CD14-positive monocyte (primary cell): ENCODE measurements around the gene COG7. TPM values are rescaled to one million over a fixed set of nuclear protein-coding genes. Genes with fewer than 3 reads are reported as not detected.

Experiments used
- DNase-seq, 3 donors: peaks; one replicate each; pipeline ENCODE4 v3.0.0-alpha.2; 2011 to 2022
- H2AFZ ChIP-seq: 2 replicates; pipeline ENCODE4 v1.6.0; 2012; ENCODE audit warnings: mild to moderate bottlenecking, low read depth, low read length, inconsistent platforms; ENCODE audit not compliant: insufficient read depth, poor library complexity, severe bottlenecking
- H3K27ac ChIP-seq, 2 donors: 1 replicate in 1 of 2; 2 replicates in 1 of 2; pipeline ENCODE4 v1.5.1; 2012 to 2013; ENCODE audit warnings: low read length in 2 of 2, control low read depth in 1 of 2, inconsistent platforms in 1 of 2, low read depth in 1 of 2, mild to moderate bottlenecking in 1 of 2
- H3K27me3 ChIP-seq, 2 donors: one replicate each; pipeline versions ENCODE4 v1.6.0 to v1.6.1; 2011 to 2013; ENCODE audit warnings: low read length in 2 of 2; ENCODE audit not compliant: control insufficient read depth in 2 of 2, insufficient read depth in 2 of 2
- H3K36me3 ChIP-seq, 2 donors: replicated peaks in 1 of 2; 1 replicate in 1 of 2; 2 replicates in 1 of 2; pipeline versions ENCODE4 v1.5.1 to v1.6.1; 2012 to 2013; ENCODE audit warnings: low read length in 2 of 2, control low read depth in 1 of 2, inconsistent platforms in 1 of 2, mild to moderate bottlenecking in 1 of 2; ENCODE audit not compliant: insufficient read depth in 2 of 2, control insufficient read depth in 1 of 2
- H3K4me1 ChIP-seq, 2 donors: 1 replicate in 1 of 2; 2 replicates in 1 of 2; pipeline versions ENCODE4 v1.5.1 to v1.6.1; 2012 to 2013; ENCODE audit warnings: low read length in 2 of 2, control low read depth in 1 of 2, inconsistent platforms in 1 of 2, mild to moderate bottlenecking in 1 of 2, moderate library complexity in 1 of 2; ENCODE audit not compliant: insufficient read depth in 2 of 2, control insufficient read depth in 1 of 2
- H3K4me2 ChIP-seq: replicated peaks from 2 replicates; pipeline ENCODE3; 2012; ENCODE audit warnings: low read length, moderate library complexity, mild to moderate bottlenecking; ENCODE audit not compliant: poor library complexity, severe bottlenecking; ENCODE audit errors: extremely low read depth
- H3K4me3 ChIP-seq, 3 experiments: fragments of 200-600 bp in 1 of 3; sonication (generic) in 1 of 3; replicated peaks in 1 of 3; 1 replicate in 2 of 3; 2 replicates in 1 of 3; pipeline ENCODE4 v1.5.1; 2011 to 2013; ENCODE audit warnings: low read length in 3 of 3, mild to moderate bottlenecking in 3 of 3, control low read depth in 2 of 3, low read depth in 2 of 3, inconsistent platforms in 1 of 3, moderate library complexity in 1 of 3
- H3K79me2 ChIP-seq: 2 replicates; pipeline ENCODE4 v1.6.0; 2012; ENCODE audit warnings: mild to moderate bottlenecking, control low read depth, inconsistent platforms, low read length, moderate library complexity; ENCODE audit not compliant: insufficient read depth
- H3K9ac ChIP-seq: 2 replicates; pipeline ENCODE4 v1.6.0; 2017; ENCODE audit warnings: low read length, mild to moderate bottlenecking; ENCODE audit not compliant: insufficient read depth, poor library complexity, severe bottlenecking
- H3K9me3 ChIP-seq, 2 donors: replicated peaks in 1 of 2; 1 replicate in 1 of 2; 2 replicates in 1 of 2; pipeline versions ENCODE4 v1.5.1 to v1.6.1; 2012 to 2013; ENCODE audit warnings: low read length in 2 of 2, control low read depth in 1 of 2; ENCODE audit not compliant: control insufficient read depth in 1 of 2, insufficient read depth in 1 of 2
- H4K20me1 ChIP-seq: 2 replicates; pipeline ENCODE4 v1.6.0; 2012; ENCODE audit warnings: mild to moderate bottlenecking, low read length, control low read depth, moderate library complexity; ENCODE audit not compliant: insufficient read depth
- H3K27ac Mint-ChIP-seq, 7 donors: one replicate each; pipeline ENCODE4 v1.8.0; 2020; ENCODE audit warnings: mild to moderate bottlenecking in 7 of 7, mixed read lengths in 7 of 7, moderate library complexity in 6 of 7, inconsistent platforms in 2 of 7
- H3K27me3 Mint-ChIP-seq, 3 donors: one replicate each; pipeline ENCODE4 v1.8.0; 2021 to 2022; ENCODE audit warnings: low read depth in 3 of 3, mild to moderate bottlenecking in 3 of 3, mixed read lengths in 3 of 3, moderate library complexity in 3 of 3, inconsistent platforms in 1 of 3
- H3K36me3 Mint-ChIP-seq, 2 donors: one replicate each; pipeline ENCODE4 v1.8.0; 2020; ENCODE audit warnings: mixed read lengths in 2 of 2, inconsistent platforms in 1 of 2, mild to moderate bottlenecking in 1 of 2
- H3K4me1 Mint-ChIP-seq: one replicate; pipeline ENCODE4 v1.8.0; 2020; ENCODE audit warnings: mild to moderate bottlenecking, mixed read lengths
- H3K4me3 Mint-ChIP-seq, 2 donors: one replicate each; pipeline ENCODE4 v1.8.0; 2020; ENCODE audit warnings: mild to moderate bottlenecking in 2 of 2, mixed read lengths in 2 of 2, moderate library complexity in 1 of 2
- H3K9me3 Mint-ChIP-seq, 7 donors: one replicate each; pipeline ENCODE4 v1.8.0; 2020 to 2022; ENCODE audit warnings: mixed read lengths in 7 of 7, mild to moderate bottlenecking in 6 of 7, moderate library complexity in 6 of 7, inconsistent platforms in 2 of 7
- WGBS: methylation state at CpG from one replicate; pipeline ENCODE4 v1.1.5; 2013; ENCODE audit warnings: missing lambda C conversion rate; ENCODE audit not compliant: insufficient coverage; 5-methylcytosine and 5-hydroxymethylcytosine counted together
- intact Hi-C, 2 donors: fragments of 100-400 bp; cut with micrococcal nuclease; formaldehyde crosslinking; loops; one replicate each; pipeline versions ENCODE4 v1.15.0 to v1.15.1; 2023
- polyA plus RNA-seq, 3 donors: library from polyadenylated mRNA; depleted of rRNA in 1 of 3; unstranded in 2 of 3; stranded (reverse) in 1 of 3; fragments of 300-500 nt in 2 of 3; fragments of >200 nt in 1 of 3; fragmentation: Illumina TruSeq in 2 of 3; gene quantifications; 1 replicate in 2 of 3; 2 replicates in 1 of 3; pipeline ENCODE4 v1.2.3, GENCODE V29; 2012 to 2021
- TF ChIP-seq, protein P1 (sequence below): fragments of 200-600 bp; IDR thresholded peaks from one replicate; pipeline ENCODE4 v1.8.0; 2022; ENCODE audit warnings: antibody characterized with exemption, mild to moderate bottlenecking

COG7 gene
- polyA plus RNA-seq, 3 donors, result 6.6 to 28.8 (median 8.0) TPM

DNA sequence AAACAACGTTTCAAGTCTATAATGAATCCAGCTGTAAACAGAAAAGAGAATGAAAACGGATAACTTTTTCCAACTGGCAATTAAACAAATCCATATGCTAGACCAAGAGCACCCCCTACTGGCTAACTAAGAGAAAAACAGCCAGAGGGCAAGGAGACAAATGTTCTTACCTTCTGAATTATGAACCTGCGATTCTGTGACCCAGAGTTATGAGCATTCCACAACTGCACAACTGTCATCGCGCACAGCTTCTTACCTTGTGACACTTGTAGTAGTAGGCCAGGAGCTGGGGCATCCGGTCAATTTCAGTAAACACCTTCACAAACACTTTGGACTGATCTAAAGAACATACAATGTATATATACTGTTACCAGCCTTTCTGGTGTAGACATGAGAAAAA lies 18.6 kb downstream of the COG7 start:
- DNase-seq, result peak; percentile 30 to 60 (median 54)
- H3K79me2 ChIP-seq, result no peaks in the 10 kb centered on the region
- peaks cover 9 to 12% of the 10 kb centered on the region in 2 donors for H3K4me1 ChIP-seq
- TF ChIP-seq, protein P1, sequence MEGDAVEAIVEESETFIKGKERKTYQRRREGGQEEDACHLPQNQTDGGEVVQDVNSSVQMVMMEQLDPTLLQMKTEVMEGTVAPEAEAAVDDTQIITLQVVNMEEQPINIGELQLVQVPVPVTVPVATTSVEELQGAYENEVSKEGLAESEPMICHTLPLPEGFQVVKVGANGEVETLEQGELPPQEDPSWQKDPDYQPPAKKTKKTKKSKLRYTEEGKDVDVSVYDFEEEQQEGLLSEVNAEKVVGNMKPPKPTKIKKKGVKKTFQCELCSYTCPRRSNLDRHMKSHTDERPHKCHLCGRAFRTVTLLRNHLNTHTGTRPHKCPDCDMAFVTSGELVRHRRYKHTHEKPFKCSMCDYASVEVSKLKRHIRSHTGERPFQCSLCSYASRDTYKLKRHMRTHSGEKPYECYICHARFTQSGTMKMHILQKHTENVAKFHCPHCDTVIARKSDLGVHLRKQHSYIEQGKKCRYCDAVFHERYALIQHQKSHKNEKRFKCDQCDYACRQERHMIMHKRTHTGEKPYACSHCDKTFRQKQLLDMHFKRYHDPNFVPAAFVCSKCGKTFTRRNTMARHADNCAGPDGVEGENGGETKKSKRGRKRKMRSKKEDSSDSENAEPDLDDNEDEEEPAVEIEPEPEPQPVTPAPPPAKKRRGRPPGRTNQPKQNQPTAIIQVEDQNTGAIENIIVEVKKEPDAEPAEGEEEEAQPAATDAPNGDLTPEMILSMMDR, result peak; percentile 88
- peaks cover 4% of the 10 kb centered on the region for H4K20me1 ChIP-seq
- no peak overlapping the region for H3K4me2 ChIP-seq
- 29% methylated on average over 1 of the region's 6 CpGs for WGBS
- no peak overlapping the region for H3K27ac Mint-ChIP-seq
- no peak overlapping the region for H2AFZ ChIP-seq
- H3K4me1 Mint-ChIP-seq, result peaks cover 13% of the 10 kb centered on the region
- no peaks in the 10 kb centered on the region for H3K27me3 Mint-ChIP-seq
- H3K27me3 ChIP-seq, result no peaks in the 10 kb centered on the region
- H3K9ac ChIP-seq, result no peak overlapping the region
- no peak overlapping the region for H3K27ac ChIP-seq
- H3K4me3 Mint-ChIP-seq, result no peak overlapping the region
- H3K9me3 ChIP-seq, result no peaks in the 10 kb centered on the region
- H3K4me3 ChIP-seq, result no peak overlapping the region
- intact Hi-C loops, result loop anchor here (5.0 to 10.0 kb wide), 2 partner anchors 537 to 540 kb away; no protein-coding TSS in a partner anchor
- peaks cover 36 to 67% of the 10 kb centered on the region in 2 donors for H3K36me3 ChIP-seq
- H3K9me3 Mint-ChIP-seq, result no peaks in the 10 kb centered on the region
- H3K36me3 Mint-ChIP-seq, result peaks cover 51 to 69% of the 10 kb centered on the region in 2 donors

DNA sequence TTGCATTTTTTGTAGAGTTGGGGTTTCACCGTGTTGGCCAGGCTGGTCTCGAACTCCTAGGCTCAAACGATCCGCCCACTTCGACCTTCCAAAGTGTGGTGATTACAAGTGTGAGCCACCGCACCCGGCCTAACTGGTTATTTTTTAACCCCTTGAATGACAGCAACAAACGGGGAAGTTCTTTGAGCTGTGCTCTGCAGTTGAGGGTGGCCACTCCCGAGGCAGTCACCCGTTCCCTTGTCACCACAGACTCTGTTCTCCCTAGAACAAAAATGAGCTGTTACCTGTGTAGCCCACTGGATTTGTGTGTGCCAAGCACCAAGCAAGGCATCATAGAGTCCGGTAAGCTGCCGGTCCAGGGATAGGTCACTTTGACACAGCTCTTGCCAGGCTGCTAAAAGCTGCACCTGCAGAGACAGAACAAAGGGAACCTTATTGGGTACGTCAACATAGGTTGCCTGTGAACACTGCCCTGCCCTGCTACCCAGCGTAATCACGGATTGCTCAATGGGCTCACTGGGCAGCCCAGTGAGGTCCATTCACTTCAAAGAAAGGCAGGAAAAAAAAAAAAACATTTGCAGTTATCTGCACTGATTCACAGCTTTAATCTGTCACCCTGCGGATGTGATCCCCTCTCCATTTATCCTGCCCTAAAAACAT lies 19.6 kb downstream of the COG7 start:
- Mint-ChIP-seq H3K27ac (no peak overlapping the region), H3K4me1 (peaks cover 13% of the 10 kb centered on the region), H3K27me3 (no peaks in the 10 kb centered on the region), H3K4me3 (no peak overlapping the region), H3K9me3 (no peaks in the 10 kb centered on the region), H3K36me3 (peaks cover 50 to 69% of the 10 kb centered on the region in 2 donors)
- Histone ChIP-seq H3K79me2 (no peaks in the 10 kb centered on the region), H3K9ac (no peak overlapping the region), H3K4me1 (peaks cover 9 to 12% of the 10 kb centered on the region in 2 donors), H3K9me3 (no peaks in the 10 kb centered on the region), H2AFZ (no peak overlapping the region), H3K4me3 (no peak overlapping the region), H3K27ac (no peak overlapping the region), H4K20me1 (peaks cover 4% of the 10 kb centered on the region), H3K36me3 (peaks cover 32 to 65% of the 10 kb centered on the region in 2 donors), H3K4me2 (no peak overlapping the region), H3K27me3 (no peaks in the 10 kb centered on the region)
- intact Hi-C loops, result loop anchor here (5.0 to 10.0 kb wide), 2 partner anchors 536 to 539 kb away; no protein-coding TSS in a partner anchor
- DNase-seq, result no peak
- TF ChIP-seq, protein P1, result no peak
- WGBS, result 92% methylated on average over 15 of the region's 16 CpGs
